T-cell (primary cell): ENCODE results near the gene ST7. TPM values are rescaled to one million over a fixed set of nuclear protein-coding genes. Genes with fewer than 3 reads are reported as not detected.

ENCODE experiments used
- ATAC-seq, 4 experiments: fragments of 200-7000 bp in 3 of 4; fragments of 150-1000 bp in 1 of 4; cut with Tn5 transposase; replicated peaks in 1 of 4; 1 replicate in 3 of 4; 2 replicates in 1 of 4; pipeline ENCODE4 v1.10.0; 2021; ENCODE audit warnings: moderate library complexity in 3 of 4, mild to moderate bottlenecking in 2 of 4, moderate number of reproducible peaks in 1 of 4
- CTCF ChIA-PET, 2 donors: fragments of 300-600 bp; sonication (Branson Sonifier 250); formaldehyde crosslinking; loops; one replicate each; lab custom pipeline; 2022; ENCODE audit warnings: antibody characterized with exemption in 2 of 2; lab: Charles Lee
- POLR2A ChIA-PET, 2 donors: fragments of 300-600 bp; sonication (Branson Sonifier 250); formaldehyde crosslinking; loops; one replicate each; lab custom pipeline; 2022; ENCODE audit warnings: antibody characterized with exemption in 2 of 2; lab: Charles Lee
- DNase-seq, 35 experiments: peaks; one replicate each; pipeline versions ENCODE4 v3.0.0 to v3.0.0-alpha.2; 2013 to 2023
- H3K27ac ChIP-seq: one replicate; pipeline ENCODE4 v1.5.1; 2013; ENCODE audit warnings: low read length
- H3K27me3 ChIP-seq, 2 experiments: replicated peaks in 1 of 2; 1 replicate in 1 of 2; 2 replicates in 1 of 2; pipeline versions ENCODE4 v1.6.1 to v1.7.0; 2013; ENCODE audit warnings: low read length in 1 of 2, mixed read lengths in 1 of 2; ENCODE audit not compliant: control insufficient read depth in 2 of 2, insufficient read depth in 2 of 2; ENCODE audit errors: extremely low read depth in 1 of 2
- H3K36me3 ChIP-seq, 2 donors: 1 replicate in 1 of 2; 2 replicates in 1 of 2; pipeline versions ENCODE4 v1.6.1 to v1.7.0; 2013; ENCODE audit warnings: low read length in 1 of 2; ENCODE audit not compliant: control insufficient read depth in 2 of 2, insufficient read depth in 1 of 2; ENCODE audit errors: extremely low read depth in 1 of 2
- H3K4me1 ChIP-seq, 2 experiments: 1 replicate in 1 of 2; 2 replicates in 1 of 2; pipeline versions ENCODE4 v1.6.1 to v1.7.0; 2013; ENCODE audit warnings: low read length in 2 of 2, mixed read lengths in 1 of 2; ENCODE audit not compliant: insufficient read depth in 2 of 2, control insufficient read depth in 1 of 2; ENCODE audit errors: extremely low read depth in 1 of 2
- H3K4me3 ChIP-seq, 2 donors: 1 replicate in 1 of 2; 2 replicates in 1 of 2; pipeline versions ENCODE4 v1.5.1 to v1.7.0; 2013; ENCODE audit warnings: mild to moderate bottlenecking in 2 of 2, low read length in 1 of 2, moderate library complexity in 1 of 2; ENCODE audit not compliant: control insufficient read depth in 1 of 2; ENCODE audit errors: extremely low read depth in 1 of 2
- H3K9me3 ChIP-seq: 2 replicates; pipeline ENCODE4 v1.7.0; 2013
- H3K27ac Mint-ChIP-seq, 2 donors: one replicate each; pipeline ENCODE4 v1.8.0; 2020 to 2021; ENCODE audit warnings: mild to moderate bottlenecking in 2 of 2, mixed read lengths in 2 of 2
- H3K27me3 Mint-ChIP-seq, 2 donors: one replicate each; pipeline ENCODE4 v1.8.0; 2021 to 2022; ENCODE audit warnings: mixed read lengths in 2 of 2
- H3K36me3 Mint-ChIP-seq: one replicate; pipeline ENCODE4 v1.8.0; 2021; ENCODE audit warnings: mixed read lengths
- H3K4me1 Mint-ChIP-seq, 3 donors: one replicate each; pipeline ENCODE4 v1.8.0; 2020 to 2022; ENCODE audit warnings: mixed read lengths in 3 of 3, mild to moderate bottlenecking in 1 of 3
- H3K4me3 Mint-ChIP-seq, 3 donors: one replicate each; pipeline ENCODE4 v1.8.0; 2020 to 2022; ENCODE audit warnings: mild to moderate bottlenecking in 3 of 3, mixed read lengths in 3 of 3, moderate library complexity in 3 of 3
- H3K9me3 Mint-ChIP-seq, 3 donors: one replicate each; pipeline ENCODE4 v1.8.0; 2020 to 2022; ENCODE audit warnings: mixed read lengths in 3 of 3
- WGBS: methylation state at CpG from one replicate; pipeline ENCODE4 v1.1.5; 2013; ENCODE audit warnings: missing lambda C conversion rate; ENCODE audit not compliant: insufficient coverage; 5-methylcytosine and 5-hydroxymethylcytosine counted together
- total RNA-seq, 35 experiments: library from RNA in 6 of 35; stranded (reverse) in 6 of 35; fragments of 120-200 nt in 1 of 35; gene quantifications; one replicate each; pipeline versions ENCODE4 v1.2.1 to v1.2.4 and lab custom pipeline; 2013 to 2026

ST7 gene
- total RNA-seq, 5 donors from 2014 or later (not counting 1 experiment from before 2014, with no cell fraction given), result 3.3 to 6.1 (median 4.4) TPM

DNA sequence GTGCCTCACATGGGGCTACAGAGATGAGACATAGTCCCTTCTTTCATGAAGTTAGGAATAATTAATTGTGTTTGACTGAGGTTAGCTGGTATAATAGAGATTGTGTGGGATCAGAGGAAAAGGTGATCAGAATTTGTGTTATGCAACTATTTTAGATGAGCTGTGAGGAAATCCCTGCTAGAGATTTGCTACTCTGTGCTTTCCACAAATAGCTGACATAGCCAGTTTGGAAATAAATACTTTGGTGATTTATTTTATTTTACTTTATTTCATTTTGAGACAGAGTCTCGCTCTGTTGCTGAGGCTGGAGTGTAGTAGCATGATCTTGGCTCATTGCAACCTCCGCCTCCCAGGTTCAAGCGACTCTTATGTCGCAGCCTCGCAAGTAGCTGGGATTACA is 32.3 kb downstream of the ST7 start:
- CTCF ChIA-PET, result interaction anchor here (0.9 to 9.2 kb wide), 15 partner anchors 10 to 145 kb away, joined by 3 to 108 read pairs (median 5); no protein-coding TSS in a partner anchor
- Mint-ChIP-seq H3K27me3 (no peaks in the 10 kb centered on the region), H3K4me1 (peaks cover 2 to 4% (median 3%) of the 10 kb centered on the region in 3 donors), H3K36me3 (no peaks in the 10 kb centered on the region), H3K4me3 (no peak overlapping the region), H3K9me3 (no peaks in the 10 kb centered on the region), H3K27ac (no peak overlapping the region)
- Histone ChIP-seq H3K9me3 (no peaks in the 10 kb centered on the region), H3K27me3 (no peaks in the 10 kb centered on the region), H3K36me3 (no peaks in the 10 kb centered on the region), H3K27ac (no peak overlapping the region), H3K4me1 (no peaks in the 10 kb centered on the region), H3K4me3 (no peak overlapping the region)
- DNase-seq (no peak), ATAC-seq (no peak)
- WGBS, result 100% methylated on average over 1 of the region's 5 CpGs
- POLR2A ChIA-PET, result interaction anchor here in 1 of 2 donors (0.7 kb wide), 1 partner anchor 133 kb away, joined by 3 read pairs; no protein-coding TSS in a partner anchor

GRCh38 chr7:116986611-116987565 is 33.6 kb downstream of the ST7 start:
- no peaks in the 10 kb centered on the region for H3K9me3 ChIP-seq
- DNase-seq (no peak), ATAC-seq (no peak)
- H3K36me3 ChIP-seq, result no peaks in the 10 kb centered on the region
- Mint-ChIP-seq H3K4me3 (no peak overlapping the region), H3K27ac (no peak overlapping the region), H3K4me1 (peaks cover 2 to 5% (median 3%) of the 10 kb centered on the region in 3 donors), H3K36me3 (no peaks in the 10 kb centered on the region), H3K9me3 (no peaks in the 10 kb centered on the region), H3K27me3 (no peaks in the 10 kb centered on the region)
- no peak overlapping the region for H3K4me3 ChIP-seq
- ChIA-PET CTCF (interaction anchor here (0.7 to 9.2 kb wide), 12 partner anchors 21 to 885 kb away, joined by 3 to 108 read pairs (median 4); no protein-coding TSS in a partner anchor), POLR2A (no interaction called here)
- no peak overlapping the region for H3K27ac ChIP-seq
- WGBS, result 78% methylated on average over 3 of the region's 4 CpGs
- no peaks in the 10 kb centered on the region for H3K4me1 ChIP-seq
- H3K27me3 ChIP-seq, result no peaks in the 10 kb centered on the region

DNA sequence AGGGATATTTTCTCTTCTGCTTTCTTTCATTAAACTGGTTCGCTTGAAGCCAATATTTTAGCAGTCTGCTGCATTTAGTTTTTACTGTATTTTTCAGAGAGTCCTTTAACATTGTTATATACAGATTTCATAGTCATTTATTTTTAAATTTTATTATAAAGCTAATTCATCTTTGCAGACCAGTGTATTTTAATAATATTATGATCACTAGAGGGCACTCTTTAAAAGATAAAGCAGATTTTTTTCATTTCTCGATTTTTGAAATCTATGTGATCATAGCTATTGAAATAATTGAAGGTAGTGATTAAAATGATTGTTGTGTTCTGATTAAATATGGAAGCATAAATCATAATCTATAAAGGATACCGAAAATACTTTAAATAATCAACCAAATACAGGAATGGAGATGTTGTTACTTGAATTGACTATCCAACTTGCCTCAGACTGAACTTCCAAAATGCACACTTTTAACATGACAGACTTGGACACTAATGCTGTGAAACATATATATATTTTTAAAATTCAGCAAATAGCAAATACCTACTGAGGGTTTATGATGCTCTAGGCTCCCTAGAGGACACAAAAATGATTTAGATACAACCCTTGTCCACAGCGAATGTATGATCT is 35.2 kb downstream of the ST7 start:
- no peak for ATAC-seq
- no peaks in the 10 kb centered on the region for H3K36me3 ChIP-seq
- Mint-ChIP-seq H3K4me1 (peaks cover 2 to 11% (median 3%) of the 10 kb centered on the region in 3 donors), H3K9me3 (no peaks in the 10 kb centered on the region), H3K4me3 (no peak overlapping the region), H3K27ac (no peak overlapping the region), H3K36me3 (no peaks in the 10 kb centered on the region), H3K27me3 (no peaks in the 10 kb centered on the region)
- WGBS, result no CpG with 5 or more reads among the region's 4 CpGs
- no peaks in the 10 kb centered on the region for H3K9me3 ChIP-seq
- no peak overlapping the region for H3K4me3 ChIP-seq
- no peaks in the 10 kb centered on the region for H3K27me3 ChIP-seq
- no peaks in the 10 kb centered on the region for H3K4me1 ChIP-seq
- POLR2A ChIA-PET, result interaction anchor here (0.5 to 0.6 kb wide), 2 partner anchors 20 to 128 kb away, joined by 3 read pairs; no protein-coding TSS in a partner anchor
- no peak overlapping the region for H3K27ac ChIP-seq
- DNase-seq, result no peak
- CTCF ChIA-PET, result interaction anchor here (0.7 to 9.2 kb wide), 30 partner anchors 9 to 176 kb away, joined by 3 to 108 read pairs (median 5); no protein-coding TSS in a partner anchor

GRCh38 chr7:116990056-116990455 is 36.8 kb downstream of the ST7 start:
- ATAC-seq (no peak), DNase-seq (no peak)
- H3K27ac Mint-ChIP-seq, result no peak overlapping the region
- H3K9me3 ChIP-seq, result no peaks in the 10 kb centered on the region
- H3K4me3 ChIP-seq, result no peak overlapping the region
- ChIA-PET POLR2A (interaction anchor here in 1 of 2 donors (0.7 kb wide), 1 partner anchor 29 kb away, joined by 7 read pairs; no protein-coding TSS in a partner anchor), CTCF (interaction anchor here (0.7 to 9.2 kb wide), 7 partner anchors 9 to 134 kb away, joined by 3 to 108 read pairs (median 4); no protein-coding TSS in a partner anchor)
- no peaks in the 10 kb centered on the region for H3K27me3 ChIP-seq
- H3K27ac ChIP-seq, result no peak overlapping the region
- no peaks in the 10 kb centered on the region for H3K9me3 Mint-ChIP-seq
- peaks cover 2 to 11% (median 3%) of the 10 kb centered on the region in 3 donors for H3K4me1 Mint-ChIP-seq
- no peak overlapping the region for H3K4me3 Mint-ChIP-seq
- no peaks in the 10 kb centered on the region for H3K36me3 Mint-ChIP-seq
- no peaks in the 10 kb centered on the region for H3K27me3 Mint-ChIP-seq
- no peaks in the 10 kb centered on the region for H3K36me3 ChIP-seq
- WGBS, result no CpG with 5 or more reads among the region's 5 CpGs
- H3K4me1 ChIP-seq, result no peaks in the 10 kb centered on the region

- H3K36me3 Mint-ChIP-seq, result no peaks in the 10 kb centered on the region
- ATAC-seq (no peak), DNase-seq (no peak)
- ChIA-PET POLR2A (no interaction called here), CTCF (interaction anchor here (1.1 to 9.2 kb wide), 3 partner anchors 15 to 133 kb away, joined by 5 to 108 read pairs (median 101); no protein-coding TSS in a partner anchor)
- Histone ChIP-seq H3K4me3 (no peak overlapping the region), H3K9me3 (no peaks in the 10 kb centered on the region), H3K27ac (no peak overlapping the region), H3K27me3 (no peaks in the 10 kb centered on the region), H3K36me3 (no peaks in the 10 kb centered on the region), H3K4me1 (no peaks in the 10 kb centered on the region)
- no peaks in the 10 kb centered on the region for H3K27me3 Mint-ChIP-seq
- peaks cover 2 to 11% (median 3%) of the 10 kb centered on the region in 3 donors for H3K4me1 Mint-ChIP-seq
- no peak overlapping the region for H3K27ac Mint-ChIP-seq
- WGBS, result no CpG with 5 or more reads among the region's 3 CpGs
- H3K9me3 Mint-ChIP-seq, result no peaks in the 10 kb centered on the region
- H3K4me3 Mint-ChIP-seq, result no peak overlapping the region
Measured at GRCh38 chr7:116991233-116991632, 37.9 kb downstream of the ST7 start.

DNA sequence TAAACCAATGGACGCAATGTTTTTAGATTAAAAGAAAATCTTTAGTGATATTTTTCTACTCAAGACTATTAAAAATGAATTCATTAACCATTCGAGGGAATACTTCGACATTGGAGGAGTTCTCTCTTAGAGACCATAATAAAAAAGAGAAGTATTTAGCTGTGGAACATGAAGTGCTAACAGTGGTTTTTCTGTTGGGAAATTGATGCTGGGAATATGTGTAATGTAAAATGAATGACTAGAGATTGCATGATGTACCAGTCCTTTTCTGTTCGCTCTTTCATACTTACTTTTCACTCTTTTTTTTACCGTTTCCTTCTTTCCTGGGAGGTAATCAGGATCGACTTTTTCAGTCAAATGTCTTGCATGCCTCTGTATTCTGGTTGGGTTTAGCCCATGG is 41.3 kb downstream of the ST7 start:
- Histone ChIP-seq H3K4me3 (no peak overlapping the region), H3K36me3 (no peaks in the 10 kb centered on the region), H3K27me3 (no peaks in the 10 kb centered on the region), H3K4me1 (no peaks in the 10 kb centered on the region), H3K27ac (no peak overlapping the region), H3K9me3 (no peaks in the 10 kb centered on the region)
- POLR2A ChIA-PET, result no interaction called here
- WGBS, result no CpG with 5 or more reads among the region's 6 CpGs
- Mint-ChIP-seq H3K27me3 (no peaks in the 10 kb centered on the region), H3K4me3 (no peak overlapping the region), H3K4me1 (peaks cover 0 to 7% (median 0%) of the 10 kb centered on the region in 3 donors), H3K36me3 (no peaks in the 10 kb centered on the region), H3K9me3 (no peaks in the 10 kb centered on the region), H3K27ac (no peak overlapping the region)
- DNase-seq, result no peak
- ATAC-seq, result no peak
- CTCF ChIA-PET, result interaction anchor here (0.6 to 2.5 kb wide), 5 partner anchors 11 to 128 kb away, joined by 3 to 13 read pairs (median 4); no protein-coding TSS in a partner anchor
